OCI-LY3 (cell line): ENCODE results near the gene CACNA2D2.

Experiments
- H2AFZ ChIP-seq: fragments of 200-600, 300-600 bp; shearing (Covaris generic); 2 replicates; pipeline ENCODE4 v1.6.0; 2014; ENCODE audit warnings: antibody characterized with exemption, low read depth, low read length
- H3K27ac ChIP-seq: fragments of 200-600, 300-600 bp; sonication (generic); 2 replicates; pipeline ENCODE4 v1.5.1; 2014; ENCODE audit warnings: mild to moderate bottlenecking, low read length, moderate library complexity, mixed read lengths
- H3K27me3 ChIP-seq: fragments of 200-600, 300-600 bp; sonication (generic); 2 replicates; pipeline ENCODE4 v1.6.1; 2014; ENCODE audit warnings: low read depth, low read length, mixed read lengths
- H3K36me3 ChIP-seq: fragments of 200-600, 300-600 bp; sonication (generic); replicated peaks from 2 replicates; pipeline ENCODE3; 2014; ENCODE audit warnings: low read depth, low read length, mixed read lengths
- H3K4me1 ChIP-seq: fragments of 300-600, 200-600 bp; sonication (generic); 2 replicates; pipeline ENCODE4 v1.6.1; 2014; ENCODE audit warnings: low read length, mixed read lengths
- H3K4me2 ChIP-seq: fragments of 200-600, 300-600 bp; sonication (generic); 2 replicates; pipeline ENCODE4 v1.6.1; 2014; ENCODE audit warnings: low read length, mixed read lengths
- H3K4me3 ChIP-seq: fragments of 300-600, 200-600 bp; sonication (generic); 2 replicates; pipeline ENCODE4 v1.5.1; 2014; ENCODE audit warnings: antibody characterized with exemption, mild to moderate bottlenecking, low read length, moderate library complexity
- H3K79me2 ChIP-seq: fragments of 300-600, 200-600 bp; shearing (Covaris generic); 2 replicates; pipeline ENCODE4 v1.6.1; 2014; ENCODE audit warnings: mild to moderate bottlenecking, low read length, mixed read lengths
- H3K9ac ChIP-seq: fragments of 300-600, 200-600 bp; shearing (Covaris generic); 2 replicates; pipeline ENCODE4 v1.6.0; 2014; ENCODE audit warnings: mild to moderate bottlenecking, low read length, moderate library complexity
- H3K9me3 ChIP-seq: fragments of 200-600, 300-600 bp; shearing (Covaris generic); 2 replicates; pipeline ENCODE4 v1.6.1; 2014; ENCODE audit warnings: low read length, mixed read lengths; ENCODE audit not compliant: insufficient read depth
- H4K20me1 ChIP-seq: fragments of 200-600, 300-600 bp; sonication (generic); 2 replicates; pipeline ENCODE4 v1.6.1; 2016; ENCODE audit warnings: low read length, mixed read lengths; ENCODE audit not compliant: insufficient read depth
- EZH2phosphoT487 ChIP-seq: fragments of 200-600 bp; shearing (Covaris generic); IDR thresholded peaks from 2 replicates; pipeline ENCODE4 v1.6.1; 2018; ENCODE audit warnings: antibody characterized with exemption, mixed run types, low read depth
- TF ChIP-seq, protein P1 (sequence below): fragments of 200-600, 300-600 bp; sonication (generic); IDR thresholded peaks from 2 replicates; pipeline ENCODE4 v1.5.1; 2014; ENCODE audit warnings: antibody characterized with exemption, low read length, low read depth

Gene CACNA2D2

DNA sequence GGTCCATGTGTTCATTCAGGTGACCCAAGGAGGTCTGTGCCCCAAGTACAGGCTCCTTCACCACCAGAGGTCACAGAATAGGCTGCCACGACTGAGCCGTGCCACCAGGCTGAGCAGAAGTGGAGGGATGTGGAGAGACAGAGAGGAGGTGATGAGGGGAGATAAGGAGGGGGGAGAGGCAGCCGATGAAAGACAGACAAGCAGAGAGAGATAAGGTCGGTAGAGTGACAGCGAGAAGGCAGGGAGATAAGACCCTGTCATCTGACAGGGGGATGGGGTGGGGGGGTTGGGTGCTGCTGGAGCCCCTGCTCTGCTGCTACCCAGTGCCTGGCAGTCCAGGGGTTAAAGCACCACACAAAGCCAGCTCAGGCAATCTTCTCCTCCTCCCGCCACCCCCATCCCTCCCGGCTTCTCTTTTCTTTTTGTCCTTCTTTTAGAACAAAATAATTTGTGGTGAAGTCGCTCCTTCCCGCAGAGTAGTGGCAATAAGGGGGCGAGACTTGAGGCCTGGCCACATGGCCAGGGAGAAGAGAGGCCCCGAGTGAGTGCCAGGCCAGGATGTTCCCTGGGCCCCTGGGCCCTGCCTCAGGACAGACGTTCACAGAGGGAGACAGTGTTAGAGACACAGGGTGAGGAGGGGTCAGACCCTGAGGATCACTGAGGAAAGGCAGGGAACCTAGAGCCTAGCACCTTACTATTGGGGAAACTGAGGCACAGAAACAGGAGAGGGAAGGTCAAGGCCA is 67.9 kb downstream of the CACNA2D2 start:
- Histone ChIP-seq H3K27me3 (no peaks in the 10 kb centered on the region), H4K20me1 (no peaks in the 10 kb centered on the region), H2AFZ (no peak overlapping the region), H3K9me3 (no peaks in the 10 kb centered on the region), H3K36me3 (no peaks in the 10 kb centered on the region), H3K4me1 (peaks cover 9% of the 10 kb centered on the region), H3K4me2 (no peak overlapping the region), H3K27ac (no peak overlapping the region), H3K9ac (no peak overlapping the region), H3K79me2 (no peaks in the 10 kb centered on the region), H3K4me3 (no peak overlapping the region)
- TF ChIP-seq EZH2phosphoT487: no peak
- TF ChIP-seq, protein P1, sequence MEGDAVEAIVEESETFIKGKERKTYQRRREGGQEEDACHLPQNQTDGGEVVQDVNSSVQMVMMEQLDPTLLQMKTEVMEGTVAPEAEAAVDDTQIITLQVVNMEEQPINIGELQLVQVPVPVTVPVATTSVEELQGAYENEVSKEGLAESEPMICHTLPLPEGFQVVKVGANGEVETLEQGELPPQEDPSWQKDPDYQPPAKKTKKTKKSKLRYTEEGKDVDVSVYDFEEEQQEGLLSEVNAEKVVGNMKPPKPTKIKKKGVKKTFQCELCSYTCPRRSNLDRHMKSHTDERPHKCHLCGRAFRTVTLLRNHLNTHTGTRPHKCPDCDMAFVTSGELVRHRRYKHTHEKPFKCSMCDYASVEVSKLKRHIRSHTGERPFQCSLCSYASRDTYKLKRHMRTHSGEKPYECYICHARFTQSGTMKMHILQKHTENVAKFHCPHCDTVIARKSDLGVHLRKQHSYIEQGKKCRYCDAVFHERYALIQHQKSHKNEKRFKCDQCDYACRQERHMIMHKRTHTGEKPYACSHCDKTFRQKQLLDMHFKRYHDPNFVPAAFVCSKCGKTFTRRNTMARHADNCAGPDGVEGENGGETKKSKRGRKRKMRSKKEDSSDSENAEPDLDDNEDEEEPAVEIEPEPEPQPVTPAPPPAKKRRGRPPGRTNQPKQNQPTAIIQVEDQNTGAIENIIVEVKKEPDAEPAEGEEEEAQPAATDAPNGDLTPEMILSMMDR: no peak

DNA sequence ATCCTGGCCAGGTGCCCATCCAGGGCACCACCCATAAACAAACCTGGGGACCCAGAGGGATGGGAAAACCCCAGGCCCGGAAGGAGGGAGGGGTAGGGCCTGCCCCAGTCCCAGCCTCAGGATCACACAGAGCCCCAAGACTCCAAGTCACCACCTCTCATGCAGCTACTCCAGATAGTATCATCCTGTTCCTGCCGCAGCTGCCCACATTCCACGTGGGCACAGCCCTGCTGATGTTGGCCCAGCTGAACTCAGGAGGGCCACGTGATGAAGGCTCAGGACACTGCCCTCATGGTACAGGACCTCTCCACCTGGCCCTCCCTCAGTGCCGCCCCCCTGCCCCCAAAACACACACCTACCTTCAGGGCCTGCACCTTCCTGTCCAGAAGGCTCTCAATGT is 69.5 kb downstream of the CACNA2D2 start:
- no peaks in the 10 kb centered on the region for H3K9me3 ChIP-seq
- peaks cover 9% of the 10 kb centered on the region for H3K4me1 ChIP-seq
- H3K79me2 ChIP-seq: no peaks in the 10 kb centered on the region
- no peak overlapping the region for H3K9ac ChIP-seq
- H3K36me3 ChIP-seq: no peaks in the 10 kb centered on the region
- H4K20me1 ChIP-seq: no peaks in the 10 kb centered on the region
- H3K4me3 ChIP-seq: no peak overlapping the region
- TF ChIP-seq EZH2phosphoT487: no peak
- TF ChIP-seq, protein P1: no peak
- H2AFZ ChIP-seq: no peak overlapping the region
- no peak overlapping the region; the same call in 1 of the 2 replicates for H3K4me2 ChIP-seq
- H3K27me3 ChIP-seq: peaks cover 2% of the 10 kb centered on the region; the same call in 1 of the 2 replicates
- H3K27ac ChIP-seq: no peak overlapping the region

DNA sequence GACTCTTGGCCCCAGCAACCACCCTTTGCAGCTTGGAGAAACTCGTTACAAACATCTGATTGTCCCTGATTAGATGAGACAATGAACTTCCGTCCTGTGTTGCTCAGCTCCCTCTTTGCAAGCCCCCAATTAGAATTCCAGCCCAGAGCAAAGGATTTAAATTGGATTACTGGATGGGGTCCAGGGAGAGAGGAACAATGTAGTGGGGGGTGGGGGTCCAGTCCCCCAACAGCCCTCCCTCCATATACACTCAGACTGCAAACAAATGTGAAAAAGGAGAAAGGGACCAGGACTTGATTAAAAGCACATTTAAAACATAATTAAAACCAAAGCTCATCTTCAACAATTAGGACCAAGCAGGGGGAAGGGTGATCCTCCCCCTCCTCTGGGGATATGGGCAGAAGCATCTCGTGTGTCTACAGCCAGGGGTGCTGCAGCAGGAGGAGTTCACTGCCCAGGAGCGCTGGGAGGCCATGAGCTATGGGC is 72.4 kb downstream of the CACNA2D2 start:
- Histone ChIP-seq H3K79me2 (no peaks in the 10 kb centered on the region), H4K20me1 (no peaks in the 10 kb centered on the region), H3K27me3 (peaks cover 18% of the 10 kb centered on the region), H3K4me2 (no peak overlapping the region), H3K9me3 (no peaks in the 10 kb centered on the region), H3K4me1 (peaks cover 9% of the 10 kb centered on the region), H3K27ac (no peak overlapping the region), H3K9ac (no peak overlapping the region), H2AFZ (no peak overlapping the region), H3K4me3 (no peak overlapping the region), H3K36me3 (no peaks in the 10 kb centered on the region)
- TF ChIP-seq EZH2phosphoT487: no peak
- TF ChIP-seq, protein P1: no peak

DNA sequence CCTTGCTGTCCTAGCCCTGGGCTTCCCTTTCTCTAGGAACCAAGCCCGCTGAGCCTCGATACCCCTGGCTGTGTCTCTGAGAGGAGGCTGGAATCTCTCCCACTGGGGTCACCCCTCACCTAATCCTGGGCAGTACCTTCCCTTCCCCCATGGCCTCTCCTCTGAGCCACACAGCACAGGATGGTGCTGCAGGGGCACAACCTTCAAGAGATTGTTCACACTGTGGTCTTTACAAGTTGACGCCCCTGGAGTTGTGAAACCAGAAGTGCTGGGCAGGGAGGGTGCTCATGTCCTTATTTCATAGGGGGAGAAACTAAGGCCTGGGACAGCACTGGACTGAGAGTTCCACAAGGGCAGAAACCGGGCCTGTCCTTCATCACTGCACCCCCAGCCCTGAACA is 73.2 kb downstream of the CACNA2D2 start:
- H3K27me3 ChIP-seq: peaks cover 18% of the 10 kb centered on the region
- H3K79me2 ChIP-seq: no peaks in the 10 kb centered on the region
- TF ChIP-seq, protein P1: no peak
- no peak for TF ChIP-seq EZH2phosphoT487
- H3K4me1 ChIP-seq: peaks cover 9% of the 10 kb centered on the region
- H3K9me3 ChIP-seq: no peaks in the 10 kb centered on the region
- no peak overlapping the region for H3K9ac ChIP-seq
- no peaks in the 10 kb centered on the region for H4K20me1 ChIP-seq
- no peak overlapping the region for H3K4me2 ChIP-seq
- H3K4me3 ChIP-seq: no peak overlapping the region
- H3K36me3 ChIP-seq: no peaks in the 10 kb centered on the region
- H2AFZ ChIP-seq: no peak overlapping the region
- H3K27ac ChIP-seq: no peak overlapping the region
